Large intestine (tissue), 3 donors: Measurements from ENCODE around the gene HES5. TPM values are rescaled to one million over a fixed set of nuclear protein-coding genes. Genes with fewer than 3 reads are reported as not detected.

Experiments used
- DNase-seq, 2 donors: peaks; one replicate each; pipeline versions ENCODE4 v3.0.0 to v3.0.0-alpha.2; 2013
- H3K27ac ChIP-seq: one replicate; pipeline ENCODE4 v1.5.1; 2013; ENCODE audit warnings: low read length
- H3K27me3 ChIP-seq: 2 replicates; pipeline ENCODE4 v1.6.1; 2013; ENCODE audit warnings: low read length; ENCODE audit not compliant: control insufficient read depth, insufficient read depth
- H3K36me3 ChIP-seq: 2 replicates; pipeline ENCODE4 v1.6.1; 2013; ENCODE audit warnings: low read length; ENCODE audit not compliant: control insufficient read depth, insufficient read depth
- H3K4me1 ChIP-seq: one replicate; pipeline ENCODE4 v1.6.1; 2013; ENCODE audit warnings: low read length; ENCODE audit not compliant: control insufficient read depth, insufficient read depth
- H3K4me3 ChIP-seq: one replicate; pipeline ENCODE4 v1.5.1; 2013; ENCODE audit warnings: low read length
- H3K9me3 ChIP-seq: one replicate; pipeline ENCODE4 v1.6.1; 2013; ENCODE audit warnings: mild to moderate bottlenecking, low read depth, low read length, moderate library complexity; ENCODE audit not compliant: control insufficient read depth
- whole genome bisulfite sequencing: methylation state at CpG from one replicate; pipeline ENCODE4 v1.1.5; 2013; ENCODE audit warnings: low lambda C conversion rate; ENCODE audit not compliant: insufficient coverage; 5-methylcytosine and 5-hydroxymethylcytosine counted together
- polyA plus RNA-seq: library from polyadenylated mRNA; unstranded; fragments of 120-200 nt; gene quantifications from one replicate; pipeline ENCODE4 v1.2.1, GENCODE V29; 2013

Gene HES5
- polyA plus RNA-seq, 1 donor: 0.31 TPM

GRCh38 chr1:2523191-2523890, 6.7 kb downstream of the HES5 start:
- Histone ChIP-seq H3K4me3 (no peak overlapping the region), H3K9me3 (no peaks in the 10 kb centered on the region), H3K4me1 (peaks cover 28% of the 10 kb centered on the region), H3K36me3 (peaks cover 36% of the 10 kb centered on the region), H3K27ac (no peak overlapping the region), H3K27me3 (peaks cover 10% of the 10 kb centered on the region)
- DNase-seq: no peak
- 84% methylated on average over 6 of the region's 32 CpGs for WGBS

GRCh38 chr1:2522230-2522629, 7.8 kb downstream of the HES5 start:
- Histone ChIP-seq H3K27ac (no peak overlapping the region), H3K4me1 (peaks cover 20% of the 10 kb centered on the region), H3K9me3 (no peaks in the 10 kb centered on the region), H3K36me3 (peaks cover 48% of the 10 kb centered on the region), H3K4me3 (no peak overlapping the region), H3K27me3 (no peaks in the 10 kb centered on the region)
- no peak for DNase-seq
- WGBS: no CpG with 5 or more reads among the region's 7 CpGs

- no CpG with 5 or more reads among the region's 21 CpGs for WGBS
- no peak overlapping the region for H3K27ac ChIP-seq
- H3K9me3 ChIP-seq: no peaks in the 10 kb centered on the region
- no peaks in the 10 kb centered on the region for H3K27me3 ChIP-seq
- peaks cover 14% of the 10 kb centered on the region for H3K4me1 ChIP-seq
- no peak overlapping the region for H3K4me3 ChIP-seq
- peaks cover 62% of the 10 kb centered on the region for H3K36me3 ChIP-seq
- no peak for DNase-seq
These were observed 9.3 kb downstream of the HES5 start for GRCh38 chr1:2520806-2521205.

- H3K27me3 ChIP-seq: no peaks in the 10 kb centered on the region
- H3K9me3 ChIP-seq: no peaks in the 10 kb centered on the region
- H3K27ac ChIP-seq: no peak overlapping the region
- peaks cover 67% of the 10 kb centered on the region for H3K36me3 ChIP-seq
- H3K4me1 ChIP-seq: peaks cover 11% of the 10 kb centered on the region
- WGBS: no CpG with 5 or more reads among the region's 20 CpGs
- DNase-seq: no peak
- no peak overlapping the region for H3K4me3 ChIP-seq
These were observed 9.9 kb downstream of the HES5 start for GRCh38 chr1:2520206-2520605.

- H3K4me3 ChIP-seq: no peak overlapping the region
- H3K4me1 ChIP-seq: peaks cover 6% of the 10 kb centered on the region
- H3K27me3 ChIP-seq: no peaks in the 10 kb centered on the region
- H3K36me3 ChIP-seq: peaks cover 72% of the 10 kb centered on the region
- no peak overlapping the region for H3K27ac ChIP-seq
- WGBS: no CpG with 5 or more reads among the region's 30 CpGs
- DNase-seq: no peak
- no peaks in the 10 kb centered on the region for H3K9me3 ChIP-seq
These were observed 10.3 kb downstream of the HES5 start for GRCh38 chr1:2519729-2520128.

GRCh38 chr1:2519029-2519685, 10.9 kb downstream of the HES5 start:
- H3K36me3 ChIP-seq: peaks cover 74% of the 10 kb centered on the region
- no peaks in the 10 kb centered on the region for H3K9me3 ChIP-seq
- no peak overlapping the region for H3K27ac ChIP-seq
- DNase-seq: no peak
- no CpG with 5 or more reads among the region's 25 CpGs for WGBS
- peaks cover 3% of the 10 kb centered on the region for H3K4me1 ChIP-seq
- no peaks in the 10 kb centered on the region for H3K27me3 ChIP-seq
- H3K4me3 ChIP-seq: no peak overlapping the region

- peaks cover under 1% of the 10 kb centered on the region for H3K4me1 ChIP-seq
- H3K27me3 ChIP-seq: no peaks in the 10 kb centered on the region
- WGBS: no CpG with 5 or more reads among the region's 26 CpGs
- H3K4me3 ChIP-seq: no peak overlapping the region
- H3K27ac ChIP-seq: no peak overlapping the region
- no peak for DNase-seq
- no peaks in the 10 kb centered on the region for H3K9me3 ChIP-seq
- peaks cover 81% of the 10 kb centered on the region for H3K36me3 ChIP-seq
These were observed 11.5 kb downstream of the HES5 start for GRCh38 chr1:2518528-2518927.

GRCh38 chr1:2517966-2518365, 12.1 kb downstream of the HES5 start:
- no peak for DNase-seq
- H3K36me3 ChIP-seq: peaks cover 85% of the 10 kb centered on the region
- WGBS: no CpG with 5 or more reads among the region's 17 CpGs
- no peaks in the 10 kb centered on the region for H3K27me3 ChIP-seq
- H3K27ac ChIP-seq: no peak overlapping the region
- H3K9me3 ChIP-seq: no peaks in the 10 kb centered on the region
- H3K4me3 ChIP-seq: no peak overlapping the region
- no peaks in the 10 kb centered on the region for H3K4me1 ChIP-seq

- no peak for DNase-seq
- WGBS: no CpG with 5 or more reads among the region's 14 CpGs
- Histone ChIP-seq H3K4me3 (no peak overlapping the region), H3K9me3 (no peaks in the 10 kb centered on the region), H3K27me3 (no peaks in the 10 kb centered on the region), H3K4me1 (no peaks in the 10 kb centered on the region), H3K27ac (no peak overlapping the region), H3K36me3 (peaks cover 91% of the 10 kb centered on the region)
These were observed 13.1 kb downstream of the HES5 start for GRCh38 chr1:2516946-2517345.

- Histone ChIP-seq H3K36me3 (peaks cover 93% of the 10 kb centered on the region), H3K9me3 (no peaks in the 10 kb centered on the region), H3K27me3 (no peaks in the 10 kb centered on the region), H3K4me3 (no peak overlapping the region), H3K4me1 (no peaks in the 10 kb centered on the region), H3K27ac (no peak overlapping the region)
- no peak for DNase-seq
- no CpG with 5 or more reads among the region's 17 CpGs for WGBS
These were observed 13.9 kb downstream of the HES5 start for GRCh38 chr1:2516124-2516523.

GRCh38 chr1:2515763-2516080, 14.3 kb downstream of the HES5 start:
- no peak for DNase-seq
- WGBS: no CpG with 5 or more reads among the region's 11 CpGs
- no peaks in the 10 kb centered on the region for H3K4me1 ChIP-seq
- H3K36me3 ChIP-seq: peaks cover 93% of the 10 kb centered on the region
- H3K4me3 ChIP-seq: no peak overlapping the region
- H3K27ac ChIP-seq: no peak overlapping the region
- no peaks in the 10 kb centered on the region for H3K9me3 ChIP-seq
- no peaks in the 10 kb centered on the region for H3K27me3 ChIP-seq
